SK-N-SH (cell line): ENCODE results near the gene ZNF865. TPM values are rescaled to one million over a fixed set of nuclear protein-coding genes. Genes with fewer than 3 reads are reported as not detected.

Experiments
- EP300 ChIP-seq, 2 experiments: IDR thresholded peaks; 2 replicates each; pipeline versions ENCODE4 v1.4.0 to v1.6.1; 2012; ENCODE audit warnings: borderline replicate concordance in 1 of 2, low read depth in 1 of 2, low read length in 1 of 2
- FOSL2 ChIP-seq: IDR thresholded peaks from 2 replicates; pipeline ENCODE4 v1.4.0; 2012; ENCODE audit warnings: low read depth, mild to moderate bottlenecking, moderate library complexity, borderline replicate concordance
- FOXJ3 ChIP-seq: sonication (generic); formaldehyde crosslinking; IDR thresholded peaks from 2 replicates; pipeline ENCODE4 v1.5.1; 2020; ENCODE audit warnings: mild to moderate bottlenecking, missing genetic modification reagents
- GABPA ChIP-seq: IDR thresholded peaks from 2 replicates; pipeline ENCODE4 v1.4.0; 2012; ENCODE audit warnings: low read depth, mild to moderate bottlenecking
- MXI1 ChIP-seq: IDR thresholded peaks from 2 replicates; pipeline ENCODE4 v1.6.1; 2012; ENCODE audit warnings: mild to moderate bottlenecking, low read depth, low read length, improper control_type of control experiment
- NRF1 ChIP-seq: IDR thresholded peaks from 2 replicates; pipeline ENCODE4 v1.6.1; 2012; ENCODE audit warnings: low read depth, mild to moderate bottlenecking, low read length
- RCOR1 ChIP-seq: fragments of 150-350 bp; IDR thresholded peaks from 2 replicates; pipeline ENCODE4 v1.6.1; 2017; ENCODE audit warnings: antibody characterized with exemption, low read length
- RXRA ChIP-seq: IDR thresholded peaks from 2 replicates; pipeline ENCODE4 v1.4.0; 2012; ENCODE audit warnings: low read depth, mild to moderate bottlenecking, borderline replicate concordance
- SIN3A ChIP-seq: IDR thresholded peaks from 2 replicates; pipeline ENCODE4 v1.6.1; 2012; ENCODE audit warnings: low read depth, mild to moderate bottlenecking, low read length, moderate library complexity, borderline replicate concordance
- TCF12 ChIP-seq: IDR thresholded peaks from 2 replicates; pipeline ENCODE4 v1.4.0; 2012
- TEAD4 ChIP-seq: IDR thresholded peaks from 2 replicates; pipeline ENCODE4 v1.4.0; 2012; ENCODE audit warnings: mild to moderate bottlenecking, borderline replicate concordance; ENCODE audit not compliant: insufficient read depth
- YY1 ChIP-seq: IDR thresholded peaks from 2 replicates; pipeline ENCODE4 v1.4.0; 2012; ENCODE audit warnings: low read depth, mild to moderate bottlenecking
- polyA plus RNA-seq, 3 experiments: library from polyadenylated mRNA; depleted of rRNA; stranded (reverse); fragments of >200 nt; gene quantifications; 2 replicates each; pipeline ENCODE4 v1.2.3, GENCODE V29; 2012
- TF ChIP-seq, protein P1 (sequence below): IDR thresholded peaks from 2 replicates; pipeline ENCODE4 v1.4.0; 2012; ENCODE audit warnings: low read depth, borderline replicate concordance
- TF ChIP-seq, protein P2 (sequence below): IDR thresholded peaks from 2 replicates; pipeline ENCODE4 v1.4.0; 2012; ENCODE audit warnings: low read depth
- TF ChIP-seq, protein P3 (sequence below): fragments of 150-350 bp; IDR thresholded peaks from 2 replicates; pipeline ENCODE4 v1.6.1; 2016; ENCODE audit warnings: mild to moderate bottlenecking, low read depth, low read length
- TF ChIP-seq, protein P4 (sequence below): IDR thresholded peaks from 2 replicates; pipeline ENCODE4 v1.4.0; 2012; ENCODE audit warnings: low read depth, borderline replicate concordance

The ZNF865 gene
- polyA plus RNA-seq, 1 of the 3 experiments (the other 2 are of a cell fraction), result 5.0 TPM

DNA sequence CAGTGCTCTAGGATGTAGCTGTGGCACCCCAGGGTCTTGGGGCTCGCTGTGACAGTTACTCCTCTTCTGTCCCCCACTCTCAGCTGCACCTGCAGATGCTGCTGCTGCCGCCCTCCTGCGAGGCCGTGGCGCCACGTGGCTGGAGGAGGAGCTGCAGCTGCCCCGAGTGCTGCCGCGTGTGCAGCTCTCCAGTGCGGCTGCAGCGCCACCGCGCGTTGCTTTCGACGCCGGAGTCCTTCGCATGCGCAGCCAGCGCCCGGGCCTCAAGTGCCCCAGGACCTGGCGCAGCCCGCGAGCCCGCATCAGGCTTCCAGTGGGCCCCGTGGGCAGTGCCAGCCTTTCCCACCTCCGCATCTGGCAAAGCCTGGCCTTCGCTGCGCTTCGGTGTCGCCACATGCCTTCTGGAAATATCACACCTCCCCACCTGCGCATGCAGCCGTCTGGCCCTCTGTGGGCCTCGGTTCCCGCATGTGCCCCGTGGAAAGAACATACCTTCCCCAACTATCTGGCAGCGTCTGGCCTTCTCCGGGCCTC lies 34.7 kb downstream of the ZNF865 start (continued):
- TF ChIP-seq, protein P1, sequence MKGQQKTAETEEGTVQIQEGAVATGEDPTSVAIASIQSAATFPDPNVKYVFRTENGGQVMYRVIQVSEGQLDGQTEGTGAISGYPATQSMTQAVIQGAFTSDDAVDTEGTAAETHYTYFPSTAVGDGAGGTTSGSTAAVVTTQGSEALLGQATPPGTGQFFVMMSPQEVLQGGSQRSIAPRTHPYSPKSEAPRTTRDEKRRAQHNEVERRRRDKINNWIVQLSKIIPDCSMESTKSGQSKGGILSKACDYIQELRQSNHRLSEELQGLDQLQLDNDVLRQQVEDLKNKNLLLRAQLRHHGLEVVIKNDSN, result peak; percentile 62; the same call in 1 of the 2 replicates
- TF ChIP-seq RXRA (no peak), EP300 (IDR thresholded peaks at IDR 0.05; ENCODE audit: borderline replicate concordance in 1 of 2, low read depth in 1 of 2, low read length in 1 of 2) (no peak), RCOR1 (0 out of 2 replicates have a peak, but pooled peaks have one; percentile 29), FOSL2 (no peak), TEAD4 (no peak), TCF12 (no peak), MXI1 (peak; percentile 91), NRF1 (peak; percentile 58; the same call in 1 of the 2 replicates), YY1 (no peak), FOXJ3 (CRISPR knock-in tag) (peak; percentile 57; the same call in 1 of the 2 replicates), GABPA (no peak), SIN3A (peak; percentile 57; the same call in 1 of the 2 replicates)
- TF ChIP-seq, protein P2, sequence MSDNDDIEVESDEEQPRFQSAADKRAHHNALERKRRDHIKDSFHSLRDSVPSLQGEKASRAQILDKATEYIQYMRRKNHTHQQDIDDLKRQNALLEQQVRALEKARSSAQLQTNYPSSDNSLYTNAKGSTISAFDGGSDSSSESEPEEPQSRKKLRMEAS, result peak; percentile 99
- TF ChIP-seq, protein P3, sequence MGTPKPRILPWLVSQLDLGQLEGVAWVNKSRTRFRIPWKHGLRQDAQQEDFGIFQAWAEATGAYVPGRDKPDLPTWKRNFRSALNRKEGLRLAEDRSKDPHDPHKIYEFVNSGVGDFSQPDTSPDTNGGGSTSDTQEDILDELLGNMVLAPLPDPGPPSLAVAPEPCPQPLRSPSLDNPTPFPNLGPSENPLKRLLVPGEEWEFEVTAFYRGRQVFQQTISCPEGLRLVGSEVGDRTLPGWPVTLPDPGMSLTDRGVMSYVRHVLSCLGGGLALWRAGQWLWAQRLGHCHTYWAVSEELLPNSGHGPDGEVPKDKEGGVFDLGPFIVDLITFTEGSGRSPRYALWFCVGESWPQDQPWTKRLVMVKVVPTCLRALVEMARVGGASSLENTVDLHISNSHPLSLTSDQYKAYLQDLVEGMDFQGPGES, result no peak
- TF ChIP-seq, protein P4, sequence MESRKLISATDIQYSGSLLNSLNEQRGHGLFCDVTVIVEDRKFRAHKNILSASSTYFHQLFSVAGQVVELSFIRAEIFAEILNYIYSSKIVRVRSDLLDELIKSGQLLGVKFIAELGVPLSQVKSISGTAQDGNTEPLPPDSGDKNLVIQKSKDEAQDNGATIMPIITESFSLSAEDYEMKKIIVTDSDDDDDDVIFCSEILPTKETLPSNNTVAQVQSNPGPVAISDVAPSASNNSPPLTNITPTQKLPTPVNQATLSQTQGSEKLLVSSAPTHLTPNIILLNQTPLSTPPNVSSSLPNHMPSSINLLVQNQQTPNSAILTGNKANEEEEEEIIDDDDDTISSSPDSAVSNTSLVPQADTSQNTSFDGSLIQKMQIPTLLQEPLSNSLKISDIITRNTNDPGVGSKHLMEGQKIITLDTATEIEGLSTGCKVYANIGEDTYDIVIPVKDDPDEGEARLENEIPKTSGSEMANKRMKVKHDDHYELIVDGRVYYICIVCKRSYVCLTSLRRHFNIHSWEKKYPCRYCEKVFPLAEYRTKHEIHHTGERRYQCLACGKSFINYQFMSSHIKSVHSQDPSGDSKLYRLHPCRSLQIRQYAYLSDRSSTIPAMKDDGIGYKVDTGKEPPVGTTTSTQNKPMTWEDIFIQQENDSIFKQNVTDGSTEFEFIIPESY, result no peak
- TF ChIP-seq, all 33 proteins: peak for 13
